ENCODE measurements around the gene GFY.
"Not testable (repeated sequence)": the region's sequence is repeated elsewhere in the genome, so short reads cannot be mapped to it uniquely, and the experiment has no call there.

Gene GFY

DNA sequence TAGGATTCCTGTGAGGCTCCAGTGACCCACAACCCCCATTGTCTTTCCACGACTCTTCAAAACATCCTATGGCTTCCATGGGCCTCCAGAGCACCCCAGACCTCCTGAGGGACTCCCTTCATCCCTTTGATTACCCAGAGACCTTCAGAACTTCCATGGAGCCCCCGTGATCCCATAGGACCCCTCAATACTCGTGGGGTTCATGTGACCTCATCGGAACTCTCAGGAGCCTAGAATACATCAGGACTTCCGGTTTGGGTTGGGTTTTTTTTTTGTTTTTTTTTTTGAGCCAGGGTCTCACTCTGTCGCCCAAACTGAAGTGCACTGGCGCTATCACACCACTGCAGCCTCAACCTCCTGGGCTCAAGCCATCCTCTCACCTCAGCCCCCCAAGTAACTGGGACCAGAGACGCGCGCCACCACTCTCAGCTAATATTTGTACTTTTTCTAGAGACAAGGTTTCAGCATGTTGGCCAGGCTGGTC, 28.6 kb downstream of the GFY start:
- TF ChIP-seq, protein P1, sequence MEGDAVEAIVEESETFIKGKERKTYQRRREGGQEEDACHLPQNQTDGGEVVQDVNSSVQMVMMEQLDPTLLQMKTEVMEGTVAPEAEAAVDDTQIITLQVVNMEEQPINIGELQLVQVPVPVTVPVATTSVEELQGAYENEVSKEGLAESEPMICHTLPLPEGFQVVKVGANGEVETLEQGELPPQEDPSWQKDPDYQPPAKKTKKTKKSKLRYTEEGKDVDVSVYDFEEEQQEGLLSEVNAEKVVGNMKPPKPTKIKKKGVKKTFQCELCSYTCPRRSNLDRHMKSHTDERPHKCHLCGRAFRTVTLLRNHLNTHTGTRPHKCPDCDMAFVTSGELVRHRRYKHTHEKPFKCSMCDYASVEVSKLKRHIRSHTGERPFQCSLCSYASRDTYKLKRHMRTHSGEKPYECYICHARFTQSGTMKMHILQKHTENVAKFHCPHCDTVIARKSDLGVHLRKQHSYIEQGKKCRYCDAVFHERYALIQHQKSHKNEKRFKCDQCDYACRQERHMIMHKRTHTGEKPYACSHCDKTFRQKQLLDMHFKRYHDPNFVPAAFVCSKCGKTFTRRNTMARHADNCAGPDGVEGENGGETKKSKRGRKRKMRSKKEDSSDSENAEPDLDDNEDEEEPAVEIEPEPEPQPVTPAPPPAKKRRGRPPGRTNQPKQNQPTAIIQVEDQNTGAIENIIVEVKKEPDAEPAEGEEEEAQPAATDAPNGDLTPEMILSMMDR (IDR thresholded peaks at IDR 0.05; ENCODE audit: insufficient read depth, low read depth, low read length, missing control alignments) = no peak
- no peak for DNase-seq (ENCODE audit: low read depth)
- H3K4me3 ChIP-seq (ENCODE audit: low read length) = peak overlapping the region; percentile 87

DNA sequence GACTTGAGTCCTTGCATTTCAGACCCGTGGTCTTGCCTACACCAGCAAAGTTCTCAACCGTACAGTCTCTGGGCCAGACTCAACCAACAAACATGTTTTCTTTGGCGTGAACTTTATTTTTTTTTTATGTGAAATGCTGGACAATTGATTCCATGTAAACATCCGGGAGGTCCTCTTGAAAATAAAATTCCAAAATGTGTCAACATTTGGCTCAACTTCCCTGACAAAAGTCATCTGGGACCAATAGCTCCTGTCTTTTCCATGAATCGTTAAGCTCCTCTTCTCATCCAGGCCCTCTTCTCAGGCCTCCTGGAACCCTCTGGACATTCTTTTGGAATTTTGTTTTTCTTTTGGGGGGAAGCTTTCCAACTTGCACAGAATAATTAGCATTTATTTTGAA, 30.6 kb downstream of the GFY start:
- DNase-seq (ENCODE audit: low read depth) = no peak
- TF ChIP-seq, protein P1 (IDR thresholded peaks at IDR 0.05; ENCODE audit: insufficient read depth, low read depth, low read length, missing control alignments) = no peak
- no peak overlapping the region for H3K4me3 ChIP-seq (ENCODE audit: low read length)

DNA sequence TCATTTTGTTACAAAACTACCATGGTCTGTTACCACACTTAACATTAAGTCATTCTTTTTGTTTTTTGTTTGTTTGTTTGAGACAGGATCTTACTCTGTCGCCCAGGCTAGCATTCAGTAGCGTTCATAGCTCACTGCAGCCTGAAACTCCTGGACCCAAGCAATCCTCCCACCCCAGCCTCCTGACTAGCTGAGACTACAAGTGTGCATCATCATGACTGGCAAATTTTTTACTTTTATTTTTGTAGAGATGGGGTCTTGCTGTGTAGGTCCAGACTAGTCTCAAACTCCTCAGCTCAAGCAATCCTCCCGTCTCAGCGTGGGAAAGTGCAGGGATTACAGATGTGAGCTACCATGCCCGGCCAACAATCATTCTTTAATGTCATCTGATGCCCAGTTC, 31.1 kb downstream of the GFY start:
- no peak for DNase-seq (ENCODE audit: low read depth)
- no peak overlapping the region for H3K4me3 ChIP-seq (ENCODE audit: low read length)
- TF ChIP-seq, protein P1 (IDR thresholded peaks at IDR 0.05; ENCODE audit: insufficient read depth, low read depth, low read length, missing control alignments) = no peak

DNA sequence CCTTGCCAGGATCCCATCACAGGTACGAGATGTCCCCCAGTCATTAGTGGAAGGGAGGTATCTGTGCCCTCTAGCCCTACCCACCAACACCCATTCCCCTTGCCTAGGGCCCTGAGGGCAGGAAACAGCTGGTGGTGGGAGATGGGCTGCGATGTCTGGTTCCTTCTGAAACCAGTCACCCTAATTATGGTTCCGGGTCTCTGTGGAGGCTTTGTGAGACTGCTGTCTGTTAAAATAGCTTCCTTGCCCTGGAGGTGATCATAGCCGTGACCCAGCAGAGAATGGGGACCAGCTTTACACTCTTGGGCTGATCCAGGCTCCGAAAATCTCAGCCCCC, 33.3 kb downstream of the GFY start:
- no peak for DNase-seq (ENCODE audit: low read depth)
- no peak overlapping the region for H3K4me3 ChIP-seq (ENCODE audit: low read length)
- TF ChIP-seq, protein P1 (IDR thresholded peaks at IDR 0.05; ENCODE audit: insufficient read depth, low read depth, low read length, missing control alignments) = no peak

DNA sequence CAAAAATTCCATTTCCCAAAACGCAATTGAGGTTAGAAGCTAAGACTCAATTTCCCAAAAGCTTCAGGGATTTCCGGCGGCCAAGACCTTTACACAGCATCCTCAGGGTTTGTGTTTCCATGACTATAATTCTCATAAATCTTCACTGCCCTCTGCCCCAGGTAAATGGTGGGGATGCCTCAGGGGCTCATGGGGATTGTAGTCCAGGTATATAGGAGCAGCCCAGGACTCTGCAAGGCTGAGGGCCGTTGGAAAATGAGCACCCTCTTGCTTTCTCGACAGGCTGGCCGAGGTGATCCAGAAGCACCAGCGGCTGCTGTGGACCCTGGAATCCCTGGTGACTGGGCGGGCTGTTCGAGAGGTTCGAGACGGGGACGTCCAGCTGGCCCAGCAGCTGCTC, 34.2 kb downstream of the GFY start:
- DNase-seq (ENCODE audit: low read depth) = no peak

DNA sequence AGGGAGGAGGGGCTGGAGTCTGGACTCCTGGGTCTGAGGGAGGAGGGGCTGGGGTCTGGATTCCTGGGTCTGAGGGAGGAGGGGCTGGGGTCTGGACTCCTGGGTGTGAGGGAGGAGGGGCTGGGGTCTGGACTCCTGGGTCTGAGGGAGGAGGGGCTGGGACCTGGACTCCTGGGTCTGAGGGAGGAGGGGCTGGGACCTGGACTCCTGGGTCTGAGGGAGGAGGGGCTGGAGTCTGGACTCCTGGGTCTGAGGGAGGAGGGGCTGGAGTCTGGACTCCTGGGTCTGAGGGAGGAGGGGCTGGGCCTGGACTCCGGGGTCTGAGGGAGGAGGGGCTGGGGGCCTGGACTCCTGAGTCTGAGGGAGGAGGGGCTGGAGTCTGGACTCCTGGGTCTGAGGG, 35.9 kb downstream of the GFY start:
- H3K4me3 ChIP-seq (ENCODE audit: low read length); DNase-seq (ENCODE audit: low read depth): not testable (repeated sequence)

More for the DNA sequence above, 34.2 kb downstream of the GFY start:
- TF ChIP-seq, protein P1 (IDR thresholded peaks at IDR 0.05; ENCODE audit: insufficient read depth, low read depth, low read length, missing control alignments) = no peak
- H3K4me3 ChIP-seq (ENCODE audit: low read length) = no peak overlapping the region

DNA sequence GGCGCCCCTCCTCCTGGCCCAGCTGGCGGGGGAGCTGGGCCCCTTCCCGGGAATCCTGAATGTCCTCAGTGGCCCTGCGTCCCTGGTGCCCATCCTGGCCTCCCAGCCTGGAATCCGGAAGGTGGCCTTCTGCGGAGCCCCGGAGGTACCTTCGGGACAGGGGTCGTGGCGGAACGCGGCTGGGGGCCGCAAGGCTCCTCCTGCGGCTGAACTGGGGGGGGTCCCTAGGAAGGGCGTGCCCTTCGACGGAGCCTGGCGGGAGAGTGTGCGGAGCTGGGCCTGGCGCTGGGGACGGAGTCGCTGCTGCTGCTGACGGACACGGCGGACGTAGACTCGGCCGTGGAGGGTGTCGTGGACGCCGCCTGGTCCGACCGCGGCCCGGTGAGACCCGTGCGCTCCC, 36.5 kb downstream of the GFY start:
- TF ChIP-seq, protein P1 (IDR thresholded peaks at IDR 0.05; ENCODE audit: insufficient read depth, low read depth, low read length, missing control alignments) = no peak
- no peak for DNase-seq (ENCODE audit: low read depth)
- H3K4me3 ChIP-seq (ENCODE audit: low read length) = no peak overlapping the region

DNA sequence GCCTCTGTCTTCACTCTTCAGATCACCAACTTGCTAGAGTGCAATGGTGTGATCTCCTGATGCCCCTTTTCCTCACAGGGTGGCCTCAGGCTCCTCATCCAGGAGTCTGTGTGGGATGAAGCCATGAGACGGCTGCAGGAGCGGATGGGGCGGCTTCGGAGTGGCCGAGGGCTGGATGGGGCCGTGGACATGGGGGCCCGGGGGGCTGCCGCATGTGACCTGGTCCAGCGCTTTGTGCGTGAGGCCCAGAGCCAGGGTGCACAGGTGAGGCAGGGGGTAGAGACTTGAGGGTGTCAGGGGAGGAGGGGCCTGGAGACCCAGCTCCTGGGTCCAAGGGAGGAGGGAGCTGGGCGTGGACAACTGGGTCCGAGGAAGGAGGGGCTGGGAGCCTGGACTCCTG, 37.3 kb downstream of the GFY start:
- no peak for DNase-seq (ENCODE audit: low read depth)
- no peak overlapping the region for H3K4me3 ChIP-seq (ENCODE audit: low read length)
- TF ChIP-seq, protein P1 (IDR thresholded peaks at IDR 0.05; ENCODE audit: insufficient read depth, low read depth, low read length, missing control alignments) = no peak
